HG03571 (cell line): Measurements from ENCODE around the gene TEF.
A peak's percentile ranks its signal among the peaks of the same experiment; 100 is the strongest.
"Not testable (repeated sequence)": the region's sequence is repeated elsewhere in the genome, so short reads cannot be mapped to it uniquely, and the experiment has no call there.

Experiments
- ATAC-seq: cut with Tn5 transposase; IDR thresholded peaks from one replicate; pipeline ENCODE4 v1.9.1; 2021; ENCODE audit not compliant: unreplicated experiment

Gene TEF

DNA sequence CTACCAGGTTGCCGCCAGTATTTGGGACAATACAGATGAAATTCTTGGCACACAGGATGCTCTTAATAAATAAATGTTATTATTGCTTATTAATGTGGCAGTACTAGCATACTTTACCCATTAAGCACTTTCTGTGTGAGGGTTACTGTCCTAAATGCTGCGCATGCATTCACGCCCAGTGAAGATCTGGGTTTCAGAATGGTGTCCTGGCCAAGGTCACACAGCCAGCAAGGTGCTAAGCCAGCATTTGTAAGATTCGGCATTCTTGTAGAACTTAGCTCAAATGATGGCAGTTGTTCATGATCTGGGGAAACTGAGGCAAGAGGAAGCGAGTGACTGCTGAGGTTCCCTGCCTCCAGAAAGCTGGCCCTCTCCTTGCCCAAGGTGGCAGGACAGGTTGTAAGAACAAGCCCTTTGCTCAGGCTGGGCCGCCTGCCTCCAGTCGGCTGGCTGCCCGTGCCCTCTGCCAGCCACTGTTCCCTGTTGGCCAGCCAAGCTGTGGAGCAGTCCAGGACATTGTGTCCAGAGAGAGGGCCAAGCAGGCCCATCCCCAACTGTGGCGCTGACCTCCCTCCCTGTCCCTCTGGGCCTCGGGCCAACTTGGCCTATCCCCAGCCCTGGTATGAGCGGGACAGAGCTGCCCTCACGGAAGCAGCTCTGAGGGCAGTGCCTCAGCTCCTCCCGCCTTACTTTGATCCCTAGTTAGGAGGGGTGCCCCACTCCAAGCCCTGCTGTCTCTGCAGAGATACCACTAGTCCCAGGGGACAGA lies 36.1 kb downstream of the TEF start:
- no peak for ATAC-seq

GRCh38 chr22:41418717-41419116 lies 37.0 kb downstream of the TEF start:
- no peak for ATAC-seq

GRCh38 chr22:41425660-41426365 lies 44.1 kb downstream of the TEF start:
- no peak for ATAC-seq

DNA sequence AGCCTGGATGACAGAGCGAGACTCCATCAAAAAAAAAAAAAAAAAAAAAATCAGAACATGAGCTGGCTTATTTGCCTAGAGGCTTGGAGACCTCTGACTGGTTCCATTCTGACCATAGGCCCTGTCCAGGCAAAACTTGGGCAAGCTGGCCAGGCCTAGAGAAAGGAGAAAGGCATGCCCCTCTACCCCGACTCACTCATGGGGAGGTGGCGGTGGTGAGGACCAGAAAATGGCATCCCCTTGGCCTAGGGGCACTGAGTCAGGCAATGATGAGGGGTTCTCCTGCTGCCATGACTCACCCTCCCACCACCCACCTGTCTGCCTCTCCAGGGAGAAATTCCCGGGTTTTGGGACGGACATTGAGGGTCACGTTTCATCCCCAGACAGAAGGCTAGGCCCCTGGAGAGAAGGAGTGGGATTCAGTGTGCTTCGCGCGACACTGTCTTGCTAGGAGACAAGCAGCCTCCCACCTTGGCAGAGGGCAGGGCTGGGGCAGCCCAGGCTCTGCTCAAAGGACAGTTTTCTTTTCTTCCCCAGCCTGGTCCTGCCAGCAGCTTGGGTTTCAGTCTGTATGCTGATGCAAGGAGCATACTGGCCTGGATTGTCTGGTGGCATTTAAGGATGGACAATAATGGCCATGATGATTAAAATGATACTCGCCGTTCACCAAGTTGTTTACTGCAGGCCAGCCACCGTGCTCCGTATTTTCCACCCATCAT lies 47.6 kb downstream of the TEF start:
- no peak for ATAC-seq

GRCh38 chr22:41429951-41430332 lies 48.2 kb downstream of the TEF start:
- no peak for ATAC-seq

GRCh38 chr22:41431656-41432055 lies 49.9 kb downstream of the TEF start:
- no peak for ATAC-seq

- ATAC-seq = not testable (repeated sequence)
These were observed 51.7 kb downstream of the TEF start for GRCh38 chr22:41433480-41433879.

GRCh38 chr22:41434361-41435003 lies 52.7 kb downstream of the TEF start:
- not testable (repeated sequence) for ATAC-seq

GRCh38 chr22:41435560-41435959 lies 53.8 kb downstream of the TEF start:
- no peak for ATAC-seq

- no peak for ATAC-seq
These were observed 54.8 kb downstream of the TEF start for GRCh38 chr22:41436322-41437113.

DNA sequence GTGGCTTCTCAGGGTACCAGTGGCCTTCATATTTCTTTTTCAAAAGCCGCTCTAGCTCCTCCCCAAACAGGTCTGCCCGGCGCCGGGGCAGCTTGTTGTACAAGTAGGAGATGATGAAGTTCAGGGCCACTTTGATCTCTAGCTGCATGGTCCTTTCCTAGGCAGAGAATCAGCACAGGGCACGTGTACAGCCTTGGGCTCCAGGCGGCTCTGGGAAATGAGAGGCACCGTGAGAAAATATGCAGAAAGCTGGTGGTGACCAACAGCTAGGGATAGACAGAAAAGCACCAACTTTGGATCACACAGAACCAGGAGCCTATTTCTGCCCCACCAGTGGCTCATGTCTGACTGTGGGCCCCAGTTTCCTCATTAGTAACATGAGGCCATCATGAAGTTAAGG lies 55.5 kb downstream of the TEF start:
- no peak for ATAC-seq

GRCh38 chr22:41440511-41440910 lies 58.8 kb downstream of the TEF start:
- ATAC-seq = not testable (repeated sequence)

GRCh38 chr22:41442240-41442792 lies 60.6 kb downstream of the TEF start:
- no peak for ATAC-seq

- peak; percentile 43 for ATAC-seq
These were observed 62.8 kb downstream of the TEF start for GRCh38 chr22:41444360-41445128.

DNA sequence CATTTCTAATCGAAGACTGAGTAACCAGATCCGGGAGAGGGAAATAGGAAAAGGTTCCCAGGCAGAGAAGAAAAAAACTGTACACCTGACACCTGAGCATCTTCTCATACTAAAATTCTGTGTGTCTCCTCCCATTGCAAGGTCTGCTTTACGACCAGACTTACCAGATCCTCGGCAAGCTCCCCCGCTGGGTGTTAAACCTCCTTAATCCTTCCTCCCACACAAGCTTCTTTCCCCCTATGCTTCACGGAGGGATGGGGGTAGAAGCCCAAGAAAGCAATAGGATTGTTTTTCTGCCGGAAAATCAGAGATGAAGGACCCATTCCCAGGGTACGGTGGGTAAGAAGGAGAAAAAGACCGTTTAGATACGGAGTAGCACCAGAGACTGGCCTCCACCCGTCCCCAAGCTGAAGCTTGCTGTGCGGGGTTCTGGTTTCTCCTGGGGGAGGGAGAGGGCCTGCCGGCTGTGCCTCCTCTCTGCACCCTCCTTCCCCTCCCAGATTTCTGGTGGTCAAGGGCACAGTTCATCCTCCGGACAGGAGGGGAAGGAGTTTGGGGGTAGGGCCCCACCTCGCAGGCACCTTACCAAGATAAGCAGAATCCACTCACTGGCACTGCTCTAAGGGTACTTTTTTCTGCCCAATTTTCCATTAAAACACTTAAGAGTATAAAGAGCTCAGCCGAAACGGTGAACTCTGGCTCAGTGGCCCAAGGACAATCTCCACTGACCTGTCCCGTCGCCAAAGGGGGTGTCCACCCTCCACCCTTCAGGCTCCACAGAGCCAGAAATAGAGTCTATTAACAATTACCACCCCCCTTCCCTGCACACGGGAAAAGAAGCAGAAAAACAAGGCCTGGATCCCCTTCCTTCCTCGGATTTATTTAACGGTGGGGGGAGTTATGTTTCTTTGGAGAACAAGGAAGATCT lies 63.7 kb downstream of the TEF start:
- no peak for ATAC-seq

- ATAC-seq = no peak
These were observed 64.3 kb downstream of the TEF start for GRCh38 chr22:41446057-41446501.

- ATAC-seq = peak; percentile 37
These were observed 65.1 kb downstream of the TEF start, which contains the start of gene TOB2 for GRCh38 chr22:41446639-41447434. TOB2 (minus strand) TSS chr22:41446801; CDS start chr22:41437345, 9,456 bp downstream.
